K562 (cell line): ENCODE measurements around the gene DEF6.

Source experiments
- ATF1 ChIP-seq, 2 experiments: fragments of 450-650 bp in 1 of 2; IDR thresholded peaks; 2 replicates each; pipeline ENCODE4 v1.6.1; 2016; ENCODE audit warnings: missing compliant biosample characterization in 1 of 2, missing genetic modification characterization in 1 of 2
- ATF7 ChIP-seq: fragments of 450-650 bp; IDR thresholded peaks from 2 replicates; pipeline ENCODE4 v1.7.1; 2014; ENCODE audit warnings: mild to moderate bottlenecking, moderate library complexity
- ETV6 ChIP-seq, 3 experiments: fragments of 150-350 bp in 1 of 3; sonication (generic) in 1 of 3; formaldehyde crosslinking in 1 of 3; IDR thresholded peaks; 2 replicates each; pipeline versions ENCODE4 v1.6.1 to v1.8.0; 2014 to 2022; ENCODE audit warnings: borderline replicate concordance in 2 of 3, low read depth in 2 of 3, antibody characterized with exemption in 1 of 3, low read length in 1 of 3, mild to moderate bottlenecking in 1 of 3, missing genetic modification reagents in 1 of 3
- GABPA ChIP-seq: fragments of 200-800 bp; sonication (Bioruptor generic); conservative IDR thresholded peaks from 2 replicates; pipeline ENCODE4 v1.6.1; 2016; ENCODE audit warnings: low read depth, missing genetic modification characterization, missing compliant biosample characterization
- JUN ChIP-seq, 2 experiments: sonication (generic) in 1 of 2; formaldehyde crosslinking in 1 of 2; IDR thresholded peaks; 2 replicates each; pipeline versions ENCODE4 v1.6.1 to v1.8.0; 2012 to 2022; ENCODE audit warnings: borderline replicate concordance in 2 of 2, mild to moderate bottlenecking in 2 of 2, improper control_type of control experiment in 1 of 2, low read depth in 1 of 2, low read length in 1 of 2, missing genetic modification reagents in 1 of 2
- NFIC ChIP-seq: fragments of 450-650 bp; IDR thresholded peaks from 2 replicates; pipeline ENCODE4 v1.6.1; 2017; ENCODE audit warnings: mild to moderate bottlenecking, inconsistent platforms
- POLR2A ChIP-seq: fragments of 450-650 bp; conservative IDR thresholded peaks from 2 replicates; pipeline ENCODE4 v1.6.1; 2016
- PRPF4 ChIP-seq: fragments of 200-400 bp; formaldehyde crosslinking; IDR thresholded peaks from one replicate; pipeline ENCODE4 v1.6.1; 2017; ENCODE audit warnings: low read length, low read depth, mild to moderate bottlenecking; ENCODE audit not compliant: insufficient read depth, poor library complexity, severe bottlenecking
- WHSC1 ChIP-seq: IDR thresholded peaks from one replicate; pipeline ENCODE4 v1.6.1; 2012; ENCODE audit warnings: low read length, control low read depth, inconsistent platforms
- TF ChIP-seq, protein P1 (sequence below), 3 experiments: IDR thresholded peaks in 2 of 3; conservative IDR thresholded peaks in 1 of 3; 2 replicates each; pipeline ENCODE4 v1.5.1; 2011 to 2012; ENCODE audit warnings: low read length in 3 of 3, mild to moderate bottlenecking in 3 of 3, control low read depth in 2 of 3, improper control_type of control experiment in 1 of 3, inconsistent platforms in 1 of 3, low read depth in 1 of 3, mixed read lengths in 1 of 3, moderate library complexity in 1 of 3; ENCODE audit not compliant: insufficient read depth in 2 of 3
- TF ChIP-seq, protein P2 (sequence below): fragments of 450-650 bp; conservative IDR thresholded peaks from 2 replicates; pipeline ENCODE4 v1.6.1; 2016; ENCODE audit warnings: missing genetic modification characterization, low read depth, mild to moderate bottlenecking, missing compliant biosample characterization, moderate library complexity
- TF ChIP-seq, protein P3 (sequence below): sonication (generic); formaldehyde crosslinking; IDR thresholded peaks from 2 replicates; pipeline ENCODE4 v1.8.1; 2023; ENCODE audit warnings: missing genetic modification reagents, mild to moderate bottlenecking, borderline replicate concordance

DNA sequence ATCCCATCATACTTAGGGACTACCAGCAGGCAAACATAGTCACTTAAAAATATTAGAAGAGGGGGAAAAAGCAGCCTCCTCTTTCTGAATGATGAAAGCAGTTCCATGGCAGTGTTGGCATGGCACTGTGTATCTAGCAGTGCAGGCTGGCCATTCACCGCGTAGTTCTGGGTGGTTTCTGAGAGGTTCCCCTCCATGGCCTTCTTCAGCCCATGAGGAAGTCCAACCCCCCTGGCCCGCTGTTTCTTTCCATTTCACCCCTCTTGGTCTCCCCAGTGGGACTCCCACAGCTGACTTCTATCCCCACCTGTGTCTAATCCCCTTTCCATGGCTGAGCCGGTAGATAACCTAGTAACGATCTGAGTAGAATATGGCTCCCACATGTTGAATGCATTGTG is 61.7 kb downstream of the DEF6 start:
- TF ChIP-seq JUN (IDR thresholded peaks at IDR 0.05; ENCODE audit: borderline replicate concordance, low read depth, low read length): no peak
- TF ChIP-seq JUN (CRISPR knock-in tag; IDR thresholded peaks at IDR 0.05; ENCODE audit: borderline replicate concordance): no peak
- TF ChIP-seq, protein P1, sequence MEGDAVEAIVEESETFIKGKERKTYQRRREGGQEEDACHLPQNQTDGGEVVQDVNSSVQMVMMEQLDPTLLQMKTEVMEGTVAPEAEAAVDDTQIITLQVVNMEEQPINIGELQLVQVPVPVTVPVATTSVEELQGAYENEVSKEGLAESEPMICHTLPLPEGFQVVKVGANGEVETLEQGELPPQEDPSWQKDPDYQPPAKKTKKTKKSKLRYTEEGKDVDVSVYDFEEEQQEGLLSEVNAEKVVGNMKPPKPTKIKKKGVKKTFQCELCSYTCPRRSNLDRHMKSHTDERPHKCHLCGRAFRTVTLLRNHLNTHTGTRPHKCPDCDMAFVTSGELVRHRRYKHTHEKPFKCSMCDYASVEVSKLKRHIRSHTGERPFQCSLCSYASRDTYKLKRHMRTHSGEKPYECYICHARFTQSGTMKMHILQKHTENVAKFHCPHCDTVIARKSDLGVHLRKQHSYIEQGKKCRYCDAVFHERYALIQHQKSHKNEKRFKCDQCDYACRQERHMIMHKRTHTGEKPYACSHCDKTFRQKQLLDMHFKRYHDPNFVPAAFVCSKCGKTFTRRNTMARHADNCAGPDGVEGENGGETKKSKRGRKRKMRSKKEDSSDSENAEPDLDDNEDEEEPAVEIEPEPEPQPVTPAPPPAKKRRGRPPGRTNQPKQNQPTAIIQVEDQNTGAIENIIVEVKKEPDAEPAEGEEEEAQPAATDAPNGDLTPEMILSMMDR (IDR thresholded peaks at IDR 0.05 in 2 of 3, conservative IDR thresholded peaks at IDR 0.05 in 1 of 3; ENCODE audit: insufficient read depth in 2 of 3, low read depth in 1 of 3, low read length in 3 of 3): no peak
- no peak for TF ChIP-seq GABPA
- TF ChIP-seq WHSC1: no peak
- no peak for TF ChIP-seq POLR2A
- TF ChIP-seq ATF1 (CRISPR knock-in tag; IDR thresholded peaks at IDR 0.05): no peak
- no peak for TF ChIP-seq ATF1 (tag; IDR thresholded peaks at IDR 0.05)
- TF ChIP-seq, protein P2, sequence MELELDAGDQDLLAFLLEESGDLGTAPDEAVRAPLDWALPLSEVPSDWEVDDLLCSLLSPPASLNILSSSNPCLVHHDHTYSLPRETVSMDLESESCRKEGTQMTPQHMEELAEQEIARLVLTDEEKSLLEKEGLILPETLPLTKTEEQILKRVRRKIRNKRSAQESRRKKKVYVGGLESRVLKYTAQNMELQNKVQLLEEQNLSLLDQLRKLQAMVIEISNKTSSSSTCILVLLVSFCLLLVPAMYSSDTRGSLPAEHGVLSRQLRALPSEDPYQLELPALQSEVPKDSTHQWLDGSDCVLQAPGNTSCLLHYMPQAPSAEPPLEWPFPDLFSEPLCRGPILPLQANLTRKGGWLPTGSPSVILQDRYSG: no peak
- TF ChIP-seq ATF7: no peak
- TF ChIP-seq, protein P3, sequence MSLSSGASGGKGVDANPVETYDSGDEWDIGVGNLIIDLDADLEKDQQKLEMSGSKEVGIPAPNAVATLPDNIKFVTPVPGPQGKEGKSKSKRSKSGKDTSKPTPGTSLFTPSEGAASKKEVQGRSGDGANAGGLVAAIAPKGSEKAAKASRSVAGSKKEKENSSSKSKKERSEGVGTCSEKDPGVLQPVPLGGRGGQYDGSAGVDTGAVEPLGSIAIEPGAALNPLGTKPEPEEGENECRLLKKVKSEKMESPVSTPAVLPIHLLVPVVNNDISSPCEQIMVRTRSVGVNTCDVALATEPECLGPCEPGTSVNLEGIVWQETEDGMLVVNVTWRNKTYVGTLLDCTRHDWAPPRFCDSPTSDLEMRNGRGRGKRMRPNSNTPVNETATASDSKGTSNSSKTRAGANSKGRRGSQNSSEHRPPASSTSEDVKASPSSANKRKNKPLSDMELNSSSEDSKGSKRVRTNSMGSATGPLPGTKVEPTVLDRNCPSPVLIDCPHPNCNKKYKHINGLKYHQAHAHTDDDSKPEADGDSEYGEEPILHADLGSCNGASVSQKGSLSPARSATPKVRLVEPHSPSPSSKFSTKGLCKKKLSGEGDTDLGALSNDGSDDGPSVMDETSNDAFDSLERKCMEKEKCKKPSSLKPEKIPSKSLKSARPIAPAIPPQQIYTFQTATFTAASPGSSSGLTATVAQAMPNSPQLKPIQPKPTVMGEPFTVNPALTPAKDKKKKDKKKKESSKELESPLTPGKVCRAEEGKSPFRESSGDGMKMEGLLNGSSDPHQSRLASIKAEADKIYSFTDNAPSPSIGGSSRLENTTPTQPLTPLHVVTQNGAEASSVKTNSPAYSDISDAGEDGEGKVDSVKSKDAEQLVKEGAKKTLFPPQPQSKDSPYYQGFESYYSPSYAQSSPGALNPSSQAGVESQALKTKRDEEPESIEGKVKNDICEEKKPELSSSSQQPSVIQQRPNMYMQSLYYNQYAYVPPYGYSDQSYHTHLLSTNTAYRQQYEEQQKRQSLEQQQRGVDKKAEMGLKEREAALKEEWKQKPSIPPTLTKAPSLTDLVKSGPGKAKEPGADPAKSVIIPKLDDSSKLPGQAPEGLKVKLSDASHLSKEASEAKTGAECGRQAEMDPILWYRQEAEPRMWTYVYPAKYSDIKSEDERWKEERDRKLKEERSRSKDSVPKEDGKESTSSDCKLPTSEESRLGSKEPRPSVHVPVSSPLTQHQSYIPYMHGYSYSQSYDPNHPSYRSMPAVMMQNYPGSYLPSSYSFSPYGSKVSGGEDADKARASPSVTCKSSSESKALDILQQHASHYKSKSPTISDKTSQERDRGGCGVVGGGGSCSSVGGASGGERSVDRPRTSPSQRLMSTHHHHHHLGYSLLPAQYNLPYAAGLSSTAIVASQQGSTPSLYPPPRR (CRISPR knock-in tag): no peak
- TF ChIP-seq PRPF4: no peak
- no peak for TF ChIP-seq ETV6 (IDR thresholded peaks at IDR 0.05; ENCODE audit: borderline replicate concordance in 1 of 2, low read depth in 2 of 2, low read length in 1 of 2)
- no peak for TF ChIP-seq ETV6 (CRISPR knock-in tag; IDR thresholded peaks at IDR 0.05; ENCODE audit: borderline replicate concordance)
- no peak for TF ChIP-seq NFIC
